Measurements from ENCODE around the gene LAMA2.

The LAMA2 gene

DNA sequence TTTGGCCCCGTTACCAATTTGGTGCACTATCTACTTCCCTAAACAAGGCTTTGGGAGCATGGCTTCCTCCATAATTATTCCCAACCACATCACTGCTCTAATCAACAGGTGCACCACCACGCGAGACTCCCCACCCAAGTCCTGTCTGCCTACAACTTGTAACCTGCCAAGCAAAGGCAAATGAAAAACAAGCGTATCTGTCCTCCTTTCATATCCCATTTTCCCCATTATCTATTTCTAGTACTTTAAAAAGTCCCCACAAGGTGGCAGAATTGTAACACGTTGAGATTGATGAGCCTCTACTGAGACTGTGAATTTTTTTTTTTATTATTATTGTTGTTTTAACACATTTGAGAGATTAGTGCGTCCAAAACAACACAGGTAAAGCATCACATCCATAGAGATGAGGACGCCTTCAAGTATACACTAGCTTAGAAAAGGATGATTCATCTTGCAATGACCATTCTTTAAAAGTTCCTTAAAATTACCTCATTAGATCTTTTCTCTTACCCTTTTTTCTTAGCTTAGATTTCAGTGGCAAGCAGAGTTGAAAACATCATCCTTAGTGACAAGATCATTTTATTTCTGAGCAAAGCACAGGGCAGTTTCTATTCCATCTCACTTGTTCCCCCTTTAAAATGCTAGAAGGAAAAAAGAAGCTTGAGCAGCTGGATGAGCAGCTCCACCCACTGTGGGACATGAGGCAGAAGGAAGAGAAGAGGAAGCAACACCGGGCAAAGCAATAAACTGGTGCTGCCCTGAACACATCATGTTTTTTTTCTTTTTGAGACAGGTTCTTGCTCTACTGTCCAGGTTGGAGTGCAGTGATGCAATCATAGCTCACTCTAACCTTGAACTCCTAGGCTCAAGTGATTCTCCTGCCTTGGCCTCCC lies 616.3 kb downstream of the LAMA2 start:
- no peak for DNase-seq

GRCh38 chr6:129499843-129500219 lies 616.9 kb downstream of the LAMA2 start:
- no peak for DNase-seq

GRCh38 chr6:129500958-129501739 lies 618.2 kb downstream of the LAMA2 start:
- DNase-seq = peak; percentile 88

DNA sequence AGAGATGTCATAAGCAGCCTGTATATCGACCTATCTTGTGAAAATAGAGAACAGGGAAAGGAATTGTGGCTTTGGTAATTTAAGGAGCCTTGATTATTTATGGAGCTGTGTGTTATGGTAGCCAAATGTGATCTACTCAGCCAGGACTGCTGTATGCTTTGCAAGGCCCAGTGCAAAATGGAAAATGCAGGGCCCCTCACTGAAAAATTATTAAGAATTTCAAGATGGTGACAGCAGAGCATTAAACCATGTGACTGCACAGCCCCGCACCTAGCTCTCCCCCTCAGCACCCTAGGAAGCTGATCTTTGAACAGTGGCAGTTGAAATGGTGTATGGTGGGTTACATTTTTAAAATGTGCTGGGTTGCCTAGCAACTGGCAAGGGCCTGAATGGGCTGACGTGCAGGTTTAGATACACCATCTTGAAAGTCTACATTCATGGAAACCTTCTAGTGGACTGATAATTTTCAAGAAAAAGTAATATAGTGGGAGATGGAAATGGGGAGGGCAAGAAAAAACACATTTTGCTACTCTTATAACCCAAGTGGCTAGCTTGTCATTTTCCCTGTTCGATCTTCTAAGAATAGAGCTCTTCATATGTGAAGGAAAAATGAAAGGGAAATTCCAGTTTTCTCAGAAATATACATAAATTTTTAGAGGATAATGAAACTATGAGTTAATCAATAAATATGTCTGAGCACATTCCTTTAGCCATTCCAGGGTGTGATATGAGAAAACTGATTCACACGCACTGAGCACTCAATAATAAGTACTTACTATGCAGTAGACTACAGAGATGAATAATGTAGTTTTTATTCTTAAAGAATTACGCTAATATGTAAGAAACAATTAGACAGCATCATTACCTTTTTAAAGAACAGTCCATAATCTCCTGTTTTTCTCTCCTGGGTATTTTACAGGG lies 619.1 kb downstream of the LAMA2 start:
- no peak for DNase-seq

DNA sequence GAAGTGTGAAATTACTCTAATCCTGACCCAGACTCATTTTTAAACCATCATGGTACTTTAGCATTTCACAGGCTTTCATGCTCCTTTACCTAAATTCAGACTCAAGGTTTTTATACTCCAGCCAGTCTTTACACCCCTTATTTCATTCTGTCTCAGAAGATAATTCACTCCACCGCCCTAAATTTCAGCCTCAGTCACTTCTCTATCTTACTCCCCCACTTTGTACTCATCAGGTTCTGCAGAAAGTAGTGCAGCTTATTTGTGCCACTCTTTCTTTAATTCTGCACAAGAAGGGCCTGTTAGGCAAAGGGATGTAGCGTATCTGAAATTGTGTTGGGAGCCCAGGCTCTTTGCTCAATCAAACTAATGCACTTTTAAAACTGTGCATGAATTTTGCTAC lies 621.5 kb downstream of the LAMA2 start:
- no peak for DNase-seq

DNA sequence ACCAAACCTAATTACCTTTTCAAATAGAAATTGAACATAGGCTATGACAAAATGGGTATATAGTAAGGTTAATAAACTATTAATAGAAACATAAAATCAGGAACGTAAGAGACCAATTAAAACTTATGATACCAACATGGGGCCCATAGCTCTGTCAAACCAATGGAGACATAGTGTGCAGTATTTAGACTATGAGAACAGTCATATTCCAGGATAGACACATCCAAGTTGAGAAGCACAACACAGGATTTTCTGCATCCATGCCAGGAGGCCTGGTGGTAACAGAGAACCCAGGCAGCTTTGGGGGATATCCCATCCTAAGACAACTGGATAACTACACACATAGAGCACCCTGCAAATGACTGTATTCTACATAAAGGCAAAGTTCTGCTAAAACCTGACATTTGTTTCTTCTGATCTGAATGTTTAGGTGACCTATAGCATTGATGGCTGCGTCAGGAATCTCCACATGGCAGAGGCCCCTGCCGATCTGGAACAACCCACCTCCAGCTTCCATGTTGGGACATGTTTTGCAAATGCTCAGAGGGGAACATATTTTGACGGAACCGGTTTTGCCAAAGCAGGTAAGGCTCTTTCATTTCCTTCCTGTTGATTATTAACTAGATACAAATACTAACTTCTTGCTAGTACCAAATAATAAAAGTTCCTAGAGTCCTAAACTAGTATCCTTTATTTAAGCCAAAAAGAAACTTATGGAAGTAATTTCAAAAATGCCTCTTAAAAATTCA lies 624.3 kb downstream of the LAMA2 start:
- no peak for DNase-seq

DNA sequence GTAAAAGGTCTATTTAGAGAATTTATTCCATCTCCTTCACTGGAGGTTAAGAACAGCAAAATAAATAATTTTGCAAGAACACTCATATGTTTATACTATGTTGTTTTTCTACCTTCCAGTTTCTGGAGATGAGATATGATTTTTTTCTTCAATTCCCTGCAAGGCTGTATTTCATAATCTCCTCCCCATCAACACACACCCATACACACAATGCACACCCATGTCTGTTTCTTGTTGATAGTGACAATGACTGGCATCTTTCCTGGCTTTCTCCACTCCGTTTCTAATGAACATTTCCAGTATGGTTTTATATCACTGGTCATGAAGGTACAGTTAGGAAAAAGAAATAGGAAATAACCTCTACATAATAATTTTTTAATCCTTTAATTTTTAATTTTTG lies 624.9 kb downstream of the LAMA2 start:
- DNase-seq = no peak

GRCh38 chr6:129508477-129509145 lies 625.7 kb downstream of the LAMA2 start:
- no peak for DNase-seq

- no peak for DNase-seq
Observed at GRCh38 chr6:129510950-129511349, 628.0 kb downstream of the LAMA2 start.

DNA sequence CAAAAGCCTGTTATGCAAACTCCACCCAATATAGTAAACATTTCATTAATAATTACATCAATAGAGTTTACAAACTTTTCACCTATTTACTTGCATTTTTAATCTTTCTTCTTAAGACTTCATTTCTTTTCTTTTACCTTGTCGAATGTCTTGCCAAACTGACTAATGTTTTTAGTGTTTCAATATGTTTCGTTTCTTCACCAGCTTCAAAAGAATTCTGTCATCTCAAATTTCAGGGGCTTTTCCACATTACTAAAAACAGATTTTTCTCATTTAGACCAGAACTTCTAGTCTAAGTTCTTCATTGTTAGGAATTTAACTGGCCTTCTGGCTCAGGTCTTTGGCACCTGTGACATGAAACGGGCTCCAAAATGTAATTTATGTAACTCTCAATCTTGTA lies 630.5 kb downstream of the LAMA2 start:
- no peak for DNase-seq

- DNase-seq = no peak
Observed at GRCh38 chr6:129515004-129515403, 632.1 kb downstream of the LAMA2 start.

- DNase-seq = no peak
Observed at GRCh38 chr6:129516005-129516404, 633.1 kb downstream of the LAMA2 start.

- DNase-seq = no peak
Observed at GRCh38 chr6:129516787-129517186, 633.8 kb downstream of the LAMA2 start.

- no peak for DNase-seq
Observed at GRCh38 chr6:129517288-129517687, 634.4 kb downstream of the LAMA2 start.

DNA sequence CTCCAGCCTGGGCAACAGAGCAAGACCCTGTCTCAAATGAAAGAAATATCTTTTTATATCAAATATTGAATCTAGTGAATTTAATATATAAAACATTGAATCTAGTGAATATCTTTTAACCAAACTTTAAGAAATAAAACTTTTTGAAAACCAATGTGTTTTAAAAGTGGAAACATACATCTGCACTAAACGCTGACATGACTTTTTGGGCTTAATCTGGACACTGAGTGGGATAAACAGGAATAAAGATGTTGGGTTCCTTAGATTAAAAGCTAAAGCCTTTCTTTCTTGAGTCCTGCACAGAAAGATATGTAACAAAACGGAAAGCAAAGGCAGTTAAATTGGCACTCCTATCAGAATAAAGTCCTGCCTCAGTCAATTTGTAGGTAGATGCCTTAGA lies 636.8 kb downstream of the LAMA2 start:
- no peak for DNase-seq

DNA sequence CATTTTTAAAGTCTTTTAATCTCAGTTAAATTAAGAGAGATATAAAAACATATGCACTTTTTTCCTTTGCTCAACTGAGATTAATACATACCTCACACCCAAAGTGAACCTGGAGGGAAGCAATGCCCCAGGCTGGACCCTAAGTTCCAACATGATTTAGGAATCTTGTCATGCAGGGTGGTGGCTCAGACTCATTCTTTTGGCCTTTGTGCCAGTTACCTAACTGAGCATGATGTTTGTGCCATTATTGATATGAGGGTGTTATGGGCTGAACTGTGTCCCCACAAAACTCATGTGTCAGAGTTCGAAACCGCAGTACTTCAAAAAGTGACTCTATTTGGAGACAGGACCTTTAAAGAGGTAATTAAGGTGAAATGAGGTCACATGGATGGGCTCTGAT lies 639.0 kb downstream of the LAMA2 start:
- no peak for DNase-seq

DNA sequence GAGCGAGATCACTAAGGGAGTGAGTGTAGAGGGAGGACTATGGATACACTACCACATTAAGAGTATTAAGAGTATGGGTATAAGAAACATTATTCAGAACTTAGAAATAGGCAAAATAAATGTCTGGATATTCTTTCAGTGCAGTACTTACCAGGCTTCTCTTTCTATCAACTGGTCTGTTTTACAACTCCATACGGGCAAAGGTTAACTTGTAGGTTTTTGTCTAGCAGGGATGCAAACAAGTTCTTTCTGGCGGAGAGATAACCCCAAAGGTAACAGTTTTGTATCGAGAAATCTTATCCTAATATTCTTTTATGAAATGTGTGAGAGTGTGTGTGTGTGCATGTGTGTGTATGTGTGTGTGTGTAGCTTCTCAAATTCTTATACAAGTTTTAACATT lies 640.9 kb downstream of the LAMA2 start:
- DNase-seq = no peak

DNA sequence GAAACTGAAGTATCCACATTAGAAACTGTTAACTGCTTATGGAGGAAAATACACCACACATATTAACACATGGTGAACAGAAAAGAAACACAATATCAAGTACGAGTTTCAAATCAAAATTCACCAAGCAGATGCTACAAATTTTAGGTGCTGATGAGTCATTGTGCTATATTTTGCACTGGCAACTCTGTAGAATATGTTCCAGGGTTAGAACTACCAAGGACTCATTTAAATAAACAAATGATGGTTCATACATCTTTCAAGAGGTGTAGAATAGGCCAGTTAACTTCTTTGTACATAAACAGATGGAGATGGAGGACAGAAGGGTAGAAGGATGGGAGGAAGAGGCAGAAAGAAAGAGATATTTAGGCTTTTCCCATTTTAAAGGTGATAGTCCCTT lies 642.1 kb downstream of the LAMA2 start:
- no peak for DNase-seq

GRCh38 chr6:129534926-129535325 lies 652.0 kb downstream of the LAMA2 start:
- no peak for DNase-seq

- DNase-seq = no peak
Observed at GRCh38 chr6:129536271-129536670, 653.3 kb downstream of the LAMA2 start.

DNA sequence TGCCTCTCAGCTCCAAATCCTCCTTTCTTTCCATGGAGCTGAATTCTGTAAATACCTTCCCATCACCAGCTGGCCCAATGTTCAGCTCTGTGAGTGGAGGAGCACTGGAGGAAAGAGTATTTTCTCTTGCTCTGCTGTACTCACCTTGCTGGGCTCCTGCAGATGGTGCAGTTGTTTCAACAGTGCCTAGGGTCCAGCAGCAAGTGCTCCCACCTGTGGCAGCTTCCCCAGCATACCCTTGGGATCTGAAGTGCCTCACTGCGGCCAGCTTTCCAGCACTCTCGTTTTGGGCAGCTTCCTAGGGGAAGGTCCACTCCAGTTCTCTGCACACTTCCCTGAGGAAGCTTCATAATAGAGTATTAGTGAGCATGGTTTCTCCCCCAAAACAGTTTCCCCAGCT lies 656.1 kb downstream of the LAMA2 start:
- DNase-seq = no peak

GRCh38 chr6:129542705-129543104 lies 659.8 kb downstream of the LAMA2 start:
- no peak for DNase-seq
